ENCODE results near the gene NEU4.
"Not testable (repeated sequence)": the region's sequence is repeated elsewhere in the genome, so short reads cannot be mapped to it uniquely, and the experiment has no call there.

Gene NEU4

GRCh38 chr2:241775223-241776177 lies 33.5 kb upstream of the NEU4 start:
- no peak for DNase-seq

- no peak for DNase-seq
These were observed 32.4 kb upstream of the NEU4 start, which contains the start of gene GAL3ST2 for GRCh38 chr2:241776336-241777169. GAL3ST2 (plus strand) TSS chr2:241776822; CDS start chr2:241776956, 134 bp downstream.

- no peak for DNase-seq
These were observed 31.8 kb upstream of the NEU4 start for GRCh38 chr2:241777170-241777685.

- no peak for DNase-seq
These were observed 31.0 kb upstream of the NEU4 start for GRCh38 chr2:241777686-241778627.

GRCh38 chr2:241780939-241781569 lies 27.9 kb upstream of the NEU4 start:
- no peak for DNase-seq

GRCh38 chr2:241782053-241782452 lies 26.9 kb upstream of the NEU4 start:
- DNase-seq: not testable (repeated sequence)

GRCh38 chr2:241788135-241788534 lies 20.9 kb upstream of the NEU4 start:
- no peak for DNase-seq

- DNase-seq: no peak
These were observed 20.4 kb upstream of the NEU4 start for GRCh38 chr2:241788572-241788971.

- DNase-seq: not testable (repeated sequence)
These were observed 17.6 kb upstream of the NEU4 start for GRCh38 chr2:241791385-241791784.

- no peak for DNase-seq
These were observed 15.6 kb upstream of the NEU4 start for GRCh38 chr2:241793385-241793784.

GRCh38 chr2:241794250-241794823 lies 14.7 kb upstream of the NEU4 start:
- DNase-seq: no peak

- no peak for DNase-seq
These were observed 13.7 kb upstream of the NEU4 start for GRCh38 chr2:241795021-241795999.

- DNase-seq: no peak
These were observed 12.8 kb upstream of the NEU4 start for GRCh38 chr2:241796209-241796608.

- DNase-seq: no peak
These were observed 12.3 kb upstream of the NEU4 start for GRCh38 chr2:241796610-241797138.

GRCh38 chr2:241797441-241798080 lies 11.4 kb upstream of the NEU4 start:
- no peak for DNase-seq

GRCh38 chr2:241798081-241798630 lies 10.8 kb upstream of the NEU4 start:
- no peak for DNase-seq

GRCh38 chr2:241798631-241799521 lies 10.1 kb upstream of the NEU4 start:
- no peak for DNase-seq

Data from T-helper 9 cell (primary cell).